Measurements from ENCODE around the gene TBL3. TPM values are rescaled to one million over a fixed set of nuclear protein-coding genes. Genes with fewer than 3 reads are reported as not detected.

Gene TBL3
- total RNA-seq, 1 donor = 26.1 TPM

DNA sequence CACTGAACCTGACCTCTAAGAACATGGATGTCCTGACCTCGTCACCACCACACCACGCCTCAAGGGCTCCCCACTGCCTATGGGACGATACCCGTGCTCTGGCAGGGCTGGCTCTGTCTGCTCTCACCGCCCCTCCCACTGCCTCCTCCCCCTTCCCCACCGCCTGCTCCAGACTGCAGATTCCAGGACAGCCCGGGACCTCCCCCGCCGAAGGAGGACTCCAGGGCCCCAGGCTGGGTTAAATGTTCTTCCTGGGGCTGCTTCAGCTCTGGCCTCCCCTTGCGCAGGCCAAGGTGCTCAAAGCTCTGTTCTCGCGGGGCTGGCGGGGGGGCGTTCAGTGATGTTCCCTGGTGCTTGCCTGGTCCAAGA, 50.9 kb downstream of the TBL3 start:
- peaks cover 8% of the 10 kb centered on the region for H3K4me1 ChIP-seq (ENCODE audit: insufficient read depth, low read length)
- peak overlapping the region; percentile 91 for H3K4me2 ChIP-seq (ENCODE audit: insufficient read depth, low read length)
- peak overlapping the region; percentile 70 for H3K4me3 ChIP-seq (ENCODE audit: insufficient read depth, low read length)
- peaks cover 4% of the 10 kb centered on the region for H4K20me1 ChIP-seq (ENCODE audit: insufficient read depth, low read length)
- H3K36me3 ChIP-seq (ENCODE audit: insufficient read depth, low read length) = no peaks in the 10 kb centered on the region
- H3K27me3 ChIP-seq (ENCODE audit: insufficient read depth, low read length) = peaks cover 19% of the 10 kb centered on the region
- TF ChIP-seq, protein P1, sequence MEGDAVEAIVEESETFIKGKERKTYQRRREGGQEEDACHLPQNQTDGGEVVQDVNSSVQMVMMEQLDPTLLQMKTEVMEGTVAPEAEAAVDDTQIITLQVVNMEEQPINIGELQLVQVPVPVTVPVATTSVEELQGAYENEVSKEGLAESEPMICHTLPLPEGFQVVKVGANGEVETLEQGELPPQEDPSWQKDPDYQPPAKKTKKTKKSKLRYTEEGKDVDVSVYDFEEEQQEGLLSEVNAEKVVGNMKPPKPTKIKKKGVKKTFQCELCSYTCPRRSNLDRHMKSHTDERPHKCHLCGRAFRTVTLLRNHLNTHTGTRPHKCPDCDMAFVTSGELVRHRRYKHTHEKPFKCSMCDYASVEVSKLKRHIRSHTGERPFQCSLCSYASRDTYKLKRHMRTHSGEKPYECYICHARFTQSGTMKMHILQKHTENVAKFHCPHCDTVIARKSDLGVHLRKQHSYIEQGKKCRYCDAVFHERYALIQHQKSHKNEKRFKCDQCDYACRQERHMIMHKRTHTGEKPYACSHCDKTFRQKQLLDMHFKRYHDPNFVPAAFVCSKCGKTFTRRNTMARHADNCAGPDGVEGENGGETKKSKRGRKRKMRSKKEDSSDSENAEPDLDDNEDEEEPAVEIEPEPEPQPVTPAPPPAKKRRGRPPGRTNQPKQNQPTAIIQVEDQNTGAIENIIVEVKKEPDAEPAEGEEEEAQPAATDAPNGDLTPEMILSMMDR (IDR thresholded peaks at IDR 0.05; ENCODE audit: extremely low read depth, low read depth, low read length) = no peak
- H3K9me3 ChIP-seq (ENCODE audit: low read depth, low read length) = no peaks in the 10 kb centered on the region
- DNase-seq (ENCODE audit: insufficient read length, low spot score, missing footprints) = peak; percentile 98
- no peak overlapping the region for H3K27ac ChIP-seq (ENCODE audit: low read depth, low read length)
- peak overlapping the region; percentile 90 for H2AFZ ChIP-seq (ENCODE audit: low read length)
- peaks cover 5% of the 10 kb centered on the region for H3K79me2 ChIP-seq (ENCODE audit: insufficient read depth, low read length)

DNA sequence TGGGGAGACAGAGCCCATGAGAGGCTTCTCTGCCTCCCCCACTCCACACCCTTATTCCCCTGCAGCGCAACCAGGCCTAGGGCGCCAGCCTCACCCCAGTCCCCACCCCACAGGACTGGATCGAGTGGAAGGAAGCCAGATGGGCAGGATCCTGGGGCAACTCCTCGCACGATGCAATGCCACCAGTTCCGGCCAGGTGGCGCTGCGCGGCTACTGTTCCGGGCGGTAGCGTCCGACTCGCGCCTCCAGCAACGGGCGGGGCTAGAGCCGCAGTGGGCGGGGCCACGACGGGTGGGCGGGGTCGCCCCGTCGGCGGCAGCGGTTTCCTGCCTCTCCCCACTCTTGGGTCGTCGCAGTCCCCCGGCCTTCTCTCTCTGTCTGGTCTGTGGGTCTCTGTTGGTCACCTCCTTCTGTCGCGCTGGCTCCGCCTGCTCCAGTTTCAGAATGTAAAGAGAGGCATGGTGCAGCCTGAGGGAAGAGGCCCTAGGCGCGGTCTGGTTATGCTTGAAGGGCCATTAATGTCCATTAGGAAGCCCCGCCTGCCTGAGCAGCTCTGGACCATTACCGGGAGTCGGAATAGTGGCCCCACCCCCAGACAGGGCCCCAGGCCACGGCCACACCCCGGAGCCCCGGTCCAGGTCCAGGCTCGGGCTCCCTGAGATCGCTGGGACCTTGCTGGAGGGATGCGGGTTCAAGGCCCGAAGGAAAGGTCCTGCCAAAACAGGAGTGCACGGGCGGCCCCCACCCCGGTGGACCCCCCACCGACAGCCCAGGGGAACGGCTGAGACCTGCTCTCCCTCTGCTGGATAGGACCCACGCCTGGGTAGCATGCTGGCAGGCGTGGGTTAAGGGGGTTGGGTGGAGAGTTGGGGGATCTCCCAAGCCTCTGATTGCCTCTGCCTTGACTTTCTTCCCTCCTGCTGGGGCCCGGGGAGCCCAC, 51.5 kb downstream of the TBL3 start:
- Histone ChIP-seq H2AFZ (ENCODE audit: low read length) (peak overlapping the region; percentile 97), H3K79me2 (ENCODE audit: insufficient read depth, low read length) (peaks cover 12% of the 10 kb centered on the region), H3K36me3 (ENCODE audit: insufficient read depth, low read length) (no peaks in the 10 kb centered on the region), H3K4me3 (ENCODE audit: insufficient read depth, low read length) (peak overlapping the region; percentile 70), H3K27me3 (ENCODE audit: insufficient read depth, low read length) (peaks cover 19% of the 10 kb centered on the region), H3K4me1 (ENCODE audit: insufficient read depth, low read length) (peaks cover 15% of the 10 kb centered on the region), H3K27ac (ENCODE audit: low read depth, low read length) (no peak overlapping the region), H3K9me3 (ENCODE audit: low read depth, low read length) (no peaks in the 10 kb centered on the region), H3K4me2 (ENCODE audit: insufficient read depth, low read length) (peak overlapping the region; percentile 91), H4K20me1 (ENCODE audit: insufficient read depth, low read length) (peaks cover 11% of the 10 kb centered on the region)
- peak; percentile 100 for DNase-seq (ENCODE audit: insufficient read length, low spot score, missing footprints)
- TF ChIP-seq, protein P1 (IDR thresholded peaks at IDR 0.05; ENCODE audit: extremely low read depth, low read depth, low read length) = peak; percentile 82

DNA sequence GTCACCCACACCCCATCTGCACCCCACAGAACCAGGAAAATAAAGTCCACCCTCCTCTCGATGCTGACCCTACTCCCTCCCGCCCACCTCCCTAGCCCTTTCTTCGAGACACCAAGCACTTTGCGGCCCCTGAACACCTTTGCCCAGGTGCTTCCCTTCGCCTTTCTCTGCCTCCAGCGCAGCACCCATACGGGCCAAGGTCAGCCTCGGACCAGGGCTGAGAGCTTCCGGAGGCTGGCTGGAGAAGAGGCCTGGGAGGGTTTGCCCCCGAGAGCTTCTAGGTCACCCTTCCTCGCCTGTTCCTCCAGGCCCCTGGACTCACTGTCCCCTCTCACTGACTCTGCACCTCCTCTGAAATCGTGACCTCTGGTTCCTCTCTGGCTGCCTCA, 52.2 kb downstream of the TBL3 start:
- H3K27ac ChIP-seq (ENCODE audit: low read depth, low read length) = no peak overlapping the region
- DNase-seq (ENCODE audit: insufficient read length, low spot score, missing footprints) = no peak
- H3K9me3 ChIP-seq (ENCODE audit: low read depth, low read length) = no peaks in the 10 kb centered on the region
- peaks cover 15% of the 10 kb centered on the region for H3K27me3 ChIP-seq (ENCODE audit: insufficient read depth, low read length)
- peaks cover 15% of the 10 kb centered on the region for H3K79me2 ChIP-seq (ENCODE audit: insufficient read depth, low read length)
- H4K20me1 ChIP-seq (ENCODE audit: insufficient read depth, low read length) = peaks cover 16% of the 10 kb centered on the region
- no peaks in the 10 kb centered on the region for H3K36me3 ChIP-seq (ENCODE audit: insufficient read depth, low read length)
- no peak overlapping the region for H2AFZ ChIP-seq (ENCODE audit: low read length)
- no peak overlapping the region for H3K4me2 ChIP-seq (ENCODE audit: insufficient read depth, low read length)
- peaks cover 18% of the 10 kb centered on the region for H3K4me1 ChIP-seq (ENCODE audit: insufficient read depth, low read length)
- TF ChIP-seq, protein P1 (IDR thresholded peaks at IDR 0.05; ENCODE audit: extremely low read depth, low read depth, low read length) = no peak
- H3K4me3 ChIP-seq (ENCODE audit: insufficient read depth, low read length) = no peak overlapping the region

DNA sequence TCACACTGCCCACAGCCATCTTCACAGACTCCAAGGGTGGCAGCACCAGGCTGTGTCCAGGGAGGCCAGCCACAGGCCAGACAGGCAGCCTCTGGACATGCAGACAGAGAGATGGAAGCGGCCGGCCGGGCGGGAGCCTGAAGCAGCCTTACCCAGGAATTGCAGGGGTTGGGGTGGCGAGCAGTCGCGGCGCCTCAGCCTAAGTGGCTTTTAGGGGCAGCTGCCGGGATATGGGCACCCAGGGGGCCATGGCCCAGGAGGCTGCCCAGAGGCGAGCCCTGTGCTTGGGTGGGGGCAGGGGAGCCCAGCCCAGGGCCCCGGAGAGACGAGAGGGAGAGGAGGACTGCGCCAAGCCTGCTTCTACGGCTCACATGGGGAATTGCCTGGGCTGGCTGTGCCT, 53.4 kb downstream of the TBL3 start:
- Histone ChIP-seq H2AFZ (ENCODE audit: low read length) (no peak overlapping the region), H3K27ac (ENCODE audit: low read depth, low read length) (no peak overlapping the region), H3K4me2 (ENCODE audit: insufficient read depth, low read length) (no peak overlapping the region), H3K4me3 (ENCODE audit: insufficient read depth, low read length) (no peak overlapping the region), H4K20me1 (ENCODE audit: insufficient read depth, low read length) (peaks cover 16% of the 10 kb centered on the region), H3K4me1 (ENCODE audit: insufficient read depth, low read length) (peaks cover 18% of the 10 kb centered on the region), H3K79me2 (ENCODE audit: insufficient read depth, low read length) (peaks cover 15% of the 10 kb centered on the region), H3K36me3 (ENCODE audit: insufficient read depth, low read length) (no peaks in the 10 kb centered on the region), H3K9me3 (ENCODE audit: low read depth, low read length) (no peaks in the 10 kb centered on the region), H3K27me3 (ENCODE audit: insufficient read depth, low read length) (peaks cover 6% of the 10 kb centered on the region)
- TF ChIP-seq, protein P1 (IDR thresholded peaks at IDR 0.05; ENCODE audit: extremely low read depth, low read depth, low read length) = no peak
- no peak for DNase-seq (ENCODE audit: insufficient read length, low spot score, missing footprints)

Data from osteoblast (primary cell).